Measurements from ENCODE around the gene LRCH1. TPM values are rescaled to one million over a fixed set of nuclear protein-coding genes. Genes with fewer than 3 reads are reported as not detected.
A peak's percentile ranks its signal among the peaks of the same experiment; 100 is the strongest.

Gene LRCH1
- total RNA-seq, 1 donor from 2014 or later, result 11.0 TPM

GRCh38 chr13:46604226-46604990, 51.4 kb downstream of the LRCH1 start:
- intact Hi-C loops (cut with DNase I), result no loop called here
- ATAC-seq (ENCODE audit: poor library complexity) (peak; percentile 21), DNase-seq (no peak)

DNA sequence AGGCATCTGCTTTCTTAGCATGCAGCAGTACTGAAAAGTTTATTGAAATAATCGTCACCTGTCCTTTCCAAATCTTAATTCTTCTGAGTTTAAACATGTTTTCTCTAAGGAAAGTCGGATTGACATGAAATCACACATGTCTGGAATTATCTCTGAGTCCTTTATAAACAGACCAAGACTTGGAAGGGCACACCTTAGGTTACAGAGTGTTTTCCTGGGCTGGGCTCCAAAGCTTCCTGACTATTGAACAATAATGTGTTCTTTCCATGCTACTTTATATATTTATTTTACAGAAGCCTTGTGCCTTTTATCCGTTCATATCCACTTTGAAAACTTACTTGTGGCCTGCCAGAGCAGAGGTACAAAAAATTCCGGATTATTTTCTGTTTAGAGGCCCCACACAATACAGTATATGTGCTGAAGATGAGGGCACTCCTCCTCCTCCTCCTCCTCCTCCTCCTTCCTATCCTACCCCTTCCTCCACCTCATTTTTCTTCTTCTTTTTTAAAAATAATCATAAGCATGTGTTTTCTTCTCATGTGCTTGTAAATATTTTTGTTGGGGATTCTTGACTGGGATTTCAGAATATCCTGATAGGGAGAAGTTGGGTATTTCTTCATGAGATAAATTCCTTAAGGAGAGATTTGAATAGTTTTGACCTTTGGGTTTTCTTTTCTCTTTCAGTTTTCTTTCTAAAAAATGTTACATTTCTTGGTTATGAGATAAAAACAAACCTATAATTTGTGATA, 52.3 kb downstream of the LRCH1 start:
- intact Hi-C loops (cut with DNase I), result no loop called here
- DNase-seq (no peak), ATAC-seq (ENCODE audit: poor library complexity) (peak; percentile 47)

- ATAC-seq (ENCODE audit: poor library complexity) (no peak), DNase-seq (no peak)
- intact Hi-C loops (cut with DNase I), result no loop called here
Measured at GRCh38 chr13:46605825-46606554, 53.0 kb downstream of the LRCH1 start.

DNA sequence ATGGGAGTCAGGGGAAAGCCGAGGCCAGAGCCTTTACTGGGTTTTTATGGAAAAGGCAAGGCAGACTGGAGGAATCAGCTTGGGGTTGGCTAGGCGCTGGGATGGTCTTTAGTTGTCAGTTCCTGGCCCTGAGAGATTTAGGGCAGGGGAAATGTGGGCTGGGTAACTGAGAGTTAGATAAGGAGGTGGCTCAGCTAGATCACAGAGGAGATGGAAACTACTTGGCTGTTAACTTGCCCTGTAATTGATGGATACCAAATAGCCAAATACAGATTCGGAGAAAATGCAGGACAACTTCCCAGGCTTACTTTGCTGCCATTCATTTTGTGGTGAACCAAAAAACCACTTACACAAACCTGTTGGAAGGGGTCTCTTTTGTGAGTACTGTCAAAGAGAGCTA, 54.0 kb downstream of the LRCH1 start:
- no peak for ATAC-seq (ENCODE audit: poor library complexity)
- DNase-seq, result no peak
- intact Hi-C loops (cut with DNase I), result no loop called here

DNA sequence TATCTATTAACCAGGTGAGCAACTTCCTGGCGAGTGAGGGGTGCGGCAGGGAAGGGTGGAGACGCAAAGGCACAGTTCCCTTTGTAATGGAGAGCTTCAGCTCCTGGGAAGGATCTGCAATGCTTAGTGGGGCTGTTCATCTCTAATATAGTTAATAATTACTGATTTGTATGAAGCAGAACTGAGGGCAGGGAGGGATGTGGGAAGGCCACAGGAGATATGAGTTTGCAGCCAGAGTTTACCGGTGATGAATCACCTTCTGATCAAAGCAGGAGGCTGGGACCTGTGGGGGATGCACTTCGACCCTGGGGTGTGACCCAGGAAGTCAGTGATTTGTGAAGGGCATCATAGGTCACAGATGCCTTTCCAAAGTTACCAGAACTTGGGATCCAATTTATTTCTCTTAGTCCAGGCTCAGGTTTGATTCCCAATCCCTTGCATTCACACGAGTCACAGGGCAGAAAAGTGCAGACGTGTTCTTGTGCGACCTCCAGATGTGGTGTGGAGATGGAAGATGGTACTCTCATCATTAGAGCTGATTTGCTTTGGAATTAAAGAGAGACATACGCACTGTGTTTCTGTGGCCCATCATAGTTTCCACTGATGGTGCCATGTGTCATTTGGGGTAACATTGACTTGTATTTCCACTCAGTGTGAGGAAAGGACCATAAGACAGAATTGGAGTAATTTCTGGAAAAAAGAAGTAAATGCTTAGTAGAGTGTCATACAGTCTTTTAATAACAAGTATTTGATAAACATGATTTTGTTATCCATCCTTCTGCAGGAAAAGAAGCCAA, 55.0 kb downstream of the LRCH1 start:
- DNase-seq (no peak), ATAC-seq (ENCODE audit: poor library complexity) (no peak)
- intact Hi-C loops (cut with DNase I), result no loop called here

GRCh38 chr13:46609052-46609451, 56.1 kb downstream of the LRCH1 start:
- DNase-seq, result no peak
- ATAC-seq (ENCODE audit: poor library complexity), result no peak
- intact Hi-C loops (cut with DNase I), result no loop called here

- no peak for DNase-seq
- intact Hi-C loops (cut with DNase I), result no loop called here
- ATAC-seq (ENCODE audit: poor library complexity), result no peak
Measured at GRCh38 chr13:46609726-46610125, 56.8 kb downstream of the LRCH1 start.

DNA sequence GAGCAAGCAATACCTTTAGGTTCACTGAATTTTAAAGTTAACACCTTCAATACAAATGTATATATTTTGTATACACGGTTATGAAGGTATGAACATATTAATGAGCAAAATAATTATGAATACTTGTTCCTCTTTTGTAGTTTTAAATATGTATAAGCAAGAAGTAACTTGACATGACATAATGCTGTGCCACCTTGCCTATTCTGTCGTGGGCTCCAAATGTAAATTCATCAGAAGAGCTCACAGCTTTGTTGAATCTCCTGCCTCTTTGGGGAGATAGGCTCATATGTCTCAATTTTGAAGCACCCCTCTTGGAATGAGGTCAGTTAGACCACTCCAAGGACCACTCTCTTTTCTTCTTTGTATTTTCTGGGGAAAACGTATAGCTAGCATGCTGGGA, 59.3 kb downstream of the LRCH1 start:
- no peak for DNase-seq
- no peak for ATAC-seq (ENCODE audit: poor library complexity)
- intact Hi-C loops (cut with DNase I), result no loop called here

- no peak for ATAC-seq (ENCODE audit: poor library complexity)
- intact Hi-C loops (cut with DNase I), result no loop called here
Measured at GRCh38 chr13:46613409-46614049, 60.6 kb downstream of the LRCH1 start.

DNA sequence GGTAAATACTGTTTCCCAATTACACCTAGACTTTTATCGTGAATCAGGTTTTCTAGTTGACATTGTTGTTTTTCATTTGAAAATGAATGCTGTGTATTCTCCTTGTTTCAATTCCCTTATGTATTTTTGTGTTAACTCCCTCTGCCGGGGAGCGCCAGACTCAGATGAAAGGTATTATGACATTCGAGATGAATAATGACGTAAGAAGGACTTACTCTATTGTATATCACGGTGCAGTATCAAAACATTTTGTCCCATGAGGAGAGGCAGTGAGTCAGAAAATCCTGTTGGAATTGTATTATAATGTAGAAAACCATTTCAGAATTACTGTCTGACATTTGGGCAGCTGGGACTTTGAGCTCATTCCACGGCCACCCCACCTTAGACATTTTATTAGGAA, 61.6 kb downstream of the LRCH1 start:
- peak; percentile 37 for ATAC-seq (ENCODE audit: poor library complexity)
- DNase-seq, result no peak
- intact Hi-C loops (cut with DNase I), result no loop called here

More at GRCh38 chr13:46613409-46614049, 60.6 kb downstream of the LRCH1 start:
- DNase-seq, result no peak

- ATAC-seq (ENCODE audit: poor library complexity) (peak; percentile 53), DNase-seq (no peak)
- intact Hi-C loops (cut with DNase I), result no loop called here
Measured at GRCh38 chr13:46615888-46616531, 63.0 kb downstream of the LRCH1 start.

GRCh38 chr13:46617229-46617721, 64.3 kb downstream of the LRCH1 start:
- intact Hi-C loops (cut with DNase I), result no loop called here
- no peak for DNase-seq
- peak; percentile 56 for ATAC-seq (ENCODE audit: poor library complexity)

- intact Hi-C loops (cut with DNase I), result no loop called here
- ATAC-seq (ENCODE audit: poor library complexity) (no peak), DNase-seq (no peak)
Measured at GRCh38 chr13:46617885-46618284, 64.9 kb downstream of the LRCH1 start.

GRCh38 chr13:46618694-46619254, 65.8 kb downstream of the LRCH1 start:
- ATAC-seq (ENCODE audit: poor library complexity), result no peak
- no peak for DNase-seq
- intact Hi-C loops (cut with DNase I), result no loop called here

GRCh38 chr13:46620029-46620428, 67.1 kb downstream of the LRCH1 start:
- intact Hi-C loops (cut with DNase I), result no loop called here
- no peak for ATAC-seq (ENCODE audit: poor library complexity)
- DNase-seq, result no peak

DNA sequence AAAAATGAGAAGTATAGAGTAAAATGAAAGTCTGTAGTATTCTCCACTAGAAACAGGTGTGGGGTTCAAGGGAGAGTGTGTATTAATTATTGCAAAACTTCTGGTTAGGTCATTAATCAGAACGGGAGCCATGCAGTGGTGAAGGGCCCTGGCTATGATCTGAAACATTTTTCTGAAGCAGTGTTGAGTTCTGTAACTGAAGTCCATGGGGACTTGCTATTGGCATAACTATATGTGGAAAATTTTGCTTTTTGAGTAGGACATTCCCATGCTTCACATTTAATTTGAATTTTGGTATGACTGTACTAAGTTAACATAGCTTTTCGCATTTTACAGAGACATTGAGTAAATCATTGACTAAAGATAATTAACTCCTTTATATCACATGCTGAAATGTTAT, 67.5 kb downstream of the LRCH1 start:
- no peak for ATAC-seq (ENCODE audit: poor library complexity)
- intact Hi-C loops (cut with DNase I), result no loop called here
- no peak for DNase-seq

GRCh38 chr13:46621133-46621532, 68.2 kb downstream of the LRCH1 start:
- intact Hi-C loops (cut with DNase I), result no loop called here
- ATAC-seq (ENCODE audit: poor library complexity) (no peak), DNase-seq (no peak)
